GM19240 (cell line): ENCODE measurements around the gene RHEBL1.

Experiments
- DNase-seq: peaks from one replicate; pipeline ENCODE4 v3.0.0; 2011; ENCODE audit warnings: low spot score; ENCODE audit not compliant: insufficient read length

RHEBL1 gene

DNA sequence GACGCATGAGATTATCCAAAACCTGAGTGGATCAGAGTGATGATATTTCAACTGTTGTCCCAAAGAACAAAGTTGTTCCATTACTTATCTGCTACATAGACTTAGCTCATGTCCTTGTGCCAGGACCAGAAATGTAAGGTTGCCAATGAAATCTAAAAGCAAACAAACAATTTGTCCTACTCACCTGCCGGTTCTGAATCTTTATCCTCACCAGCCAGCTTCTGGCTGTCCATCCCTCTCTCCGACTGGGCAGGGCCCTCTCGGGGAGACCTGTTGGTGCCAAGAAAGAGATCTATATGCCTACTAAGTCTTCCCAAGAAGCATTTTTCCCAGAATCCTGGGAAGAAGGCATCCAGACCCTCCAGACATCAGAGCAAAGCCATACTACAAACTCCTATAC lies 14.7 kb downstream of the RHEBL1 start:
- no peak for DNase-seq

DNA sequence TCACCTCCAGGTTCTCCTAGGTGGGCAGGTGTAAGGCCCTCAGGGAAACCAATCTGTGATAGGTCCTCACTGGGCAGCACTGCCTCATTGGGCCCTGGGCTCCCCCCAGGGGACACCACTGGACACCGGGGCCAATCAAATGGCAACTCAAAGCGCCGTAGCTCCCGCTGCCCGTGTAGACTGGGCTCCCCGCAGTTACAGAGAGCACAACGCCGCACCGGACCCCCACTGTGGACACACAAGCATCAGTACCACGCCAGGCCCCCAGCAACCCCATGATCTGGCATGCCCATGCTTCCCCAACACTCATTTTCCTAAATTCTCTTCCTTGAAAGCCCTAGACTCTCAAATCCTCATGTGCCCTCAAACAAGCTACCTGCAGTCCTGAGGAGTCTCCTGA lies 15.3 kb downstream of the RHEBL1 start:
- DNase-seq = no peak

DNA sequence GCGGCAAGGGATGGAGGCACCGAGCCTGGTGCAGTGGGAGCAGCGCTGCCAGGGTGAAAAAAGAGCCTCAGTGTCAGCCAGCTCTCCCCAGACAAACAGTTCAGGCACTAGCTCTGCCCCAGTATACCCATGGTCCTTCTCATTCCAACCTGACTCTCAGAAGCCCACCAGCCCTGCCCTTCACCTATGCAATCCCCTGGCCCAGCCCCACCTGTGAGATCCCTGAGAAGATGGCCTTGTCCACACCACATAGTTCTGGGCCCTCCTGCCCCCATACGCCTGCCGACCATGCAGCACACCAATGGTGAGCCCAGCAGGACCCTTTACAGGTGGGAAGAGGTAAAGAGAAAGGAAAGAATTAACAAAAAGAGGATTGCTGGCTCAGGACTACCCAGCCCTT lies 15.7 kb downstream of the RHEBL1 start:
- no peak for DNase-seq

DNA sequence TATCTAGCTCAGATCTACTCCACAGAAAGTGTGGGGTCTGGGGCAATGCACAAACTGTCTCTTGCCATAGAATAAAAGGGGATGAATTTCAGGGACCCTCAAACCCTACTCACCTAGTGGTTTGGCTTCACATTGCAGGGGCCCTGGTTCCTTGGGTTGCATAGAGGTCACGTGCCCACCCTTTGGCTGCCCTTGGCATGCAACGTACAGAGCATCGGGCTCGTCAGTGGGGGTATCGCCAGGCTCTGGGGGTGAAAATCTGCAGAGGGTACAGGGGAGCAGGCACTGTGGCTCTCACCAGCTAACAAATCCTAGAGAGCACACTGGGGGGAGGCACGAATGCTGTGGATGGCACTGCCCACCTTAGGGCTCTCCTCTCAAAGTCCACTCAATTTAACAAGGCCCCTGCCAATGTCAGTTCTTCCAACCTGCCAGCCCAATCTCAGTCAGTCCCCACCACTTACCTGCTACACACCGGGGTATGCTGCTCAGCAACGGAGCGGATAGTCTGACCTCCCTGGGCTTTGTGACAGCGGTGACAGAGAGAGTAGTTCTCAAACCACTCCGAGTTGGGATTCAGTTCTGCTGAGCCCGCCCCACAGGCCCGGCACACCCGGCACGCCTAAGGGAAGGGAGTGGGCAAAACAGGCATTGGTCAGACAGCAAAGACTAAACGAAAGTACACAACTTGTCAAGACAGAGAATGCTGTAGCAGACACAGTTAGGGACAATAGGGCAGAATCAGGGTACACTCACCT lies 17.1 kb downstream of the RHEBL1 start:
- DNase-seq = no peak

DNA sequence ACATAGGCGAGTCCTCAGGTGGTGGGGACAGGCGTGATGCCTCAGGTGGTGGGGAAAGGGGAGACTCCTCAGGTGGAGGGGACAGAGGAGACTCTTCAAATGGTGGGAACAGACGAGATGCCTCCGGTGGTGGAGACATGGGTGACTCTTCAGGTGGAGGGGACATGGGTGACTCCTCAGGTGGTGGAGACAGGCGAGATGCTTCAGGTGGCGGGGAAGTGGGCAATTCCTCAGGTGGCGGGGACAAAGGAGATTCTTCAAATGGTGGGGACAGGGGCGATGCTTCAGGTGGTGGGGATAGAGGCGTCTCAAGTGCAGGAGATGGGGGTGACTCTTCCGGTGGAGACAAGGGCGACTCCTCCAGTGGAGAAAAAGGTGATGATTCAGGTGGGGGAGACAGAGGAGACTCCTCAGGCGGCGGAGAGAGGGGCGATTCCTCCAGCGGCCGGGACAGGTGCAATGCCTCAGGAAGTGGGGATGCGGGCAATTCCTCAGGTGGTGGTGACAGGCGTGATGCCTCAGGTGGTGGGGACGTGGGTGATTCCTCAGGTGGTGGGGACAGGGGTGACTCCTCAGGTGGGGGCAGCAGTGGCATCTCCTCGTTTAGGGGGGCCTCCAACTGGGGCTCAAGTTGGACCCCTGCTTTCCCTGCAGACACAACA lies 17.9 kb downstream of the RHEBL1 start:
- DNase-seq = no peak

DNA sequence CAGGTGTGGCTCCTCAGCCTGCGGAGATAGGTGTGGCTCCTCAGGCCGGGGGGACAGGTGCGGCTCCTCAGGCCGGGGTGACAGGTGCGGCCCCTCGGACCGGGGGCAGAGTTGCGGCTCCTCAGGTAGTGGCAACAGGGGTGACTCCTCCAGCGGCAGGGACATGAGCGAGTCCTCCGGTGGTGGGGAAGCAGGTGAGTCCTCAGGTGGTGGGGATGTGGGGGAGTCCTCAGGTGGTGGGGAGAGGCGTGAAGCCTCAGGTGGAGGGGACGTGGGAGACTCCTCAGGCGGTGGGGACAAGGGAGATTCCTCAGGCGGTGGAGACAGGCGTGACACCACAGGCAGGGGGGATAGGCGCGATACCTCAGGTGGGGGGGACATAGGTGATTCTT lies 18.4 kb downstream of the RHEBL1 start:
- DNase-seq = no peak

DNA sequence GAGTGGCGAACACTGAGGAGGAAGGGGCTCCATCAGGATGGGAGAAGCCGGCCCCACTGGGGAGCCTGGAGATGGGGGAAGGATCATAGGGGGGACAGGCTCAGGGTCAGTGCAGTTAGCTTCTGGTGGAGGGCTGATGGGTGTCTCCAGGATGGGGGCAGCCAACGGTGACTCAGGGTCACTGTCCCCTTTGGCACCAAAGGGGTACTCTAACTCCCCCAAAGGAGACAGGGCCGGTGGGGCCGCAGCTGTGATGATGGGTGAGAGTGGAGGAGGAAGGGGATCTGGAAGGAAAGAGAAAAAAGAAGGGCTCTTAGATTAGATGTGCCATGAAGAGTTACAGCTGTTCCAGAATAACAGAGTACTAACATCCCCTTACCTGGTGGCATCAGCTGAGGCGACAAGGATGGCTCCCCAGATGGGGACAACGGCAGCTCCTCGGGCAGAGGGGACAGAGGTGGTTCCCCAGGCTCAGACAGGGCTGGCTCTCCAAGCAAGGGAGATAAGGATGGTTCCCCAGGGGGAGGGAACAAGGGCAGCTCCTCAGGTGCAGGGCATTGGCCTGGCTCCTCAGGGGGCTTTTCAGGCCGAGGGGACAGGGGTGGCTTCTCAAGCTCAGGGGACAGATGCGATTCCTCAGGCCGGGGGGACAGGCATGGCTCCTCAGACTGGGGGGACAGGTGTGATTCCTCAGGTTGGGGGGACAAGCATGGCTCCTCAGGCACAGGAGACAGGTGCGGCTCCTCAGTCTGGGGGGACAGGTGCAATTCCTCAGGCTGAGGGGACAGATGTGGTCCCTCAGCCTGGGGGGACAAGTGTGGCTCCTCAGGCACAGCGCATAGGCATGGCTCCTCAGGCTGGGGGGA lies 19.0 kb downstream of the RHEBL1 start:
- DNase-seq = no peak

DNA sequence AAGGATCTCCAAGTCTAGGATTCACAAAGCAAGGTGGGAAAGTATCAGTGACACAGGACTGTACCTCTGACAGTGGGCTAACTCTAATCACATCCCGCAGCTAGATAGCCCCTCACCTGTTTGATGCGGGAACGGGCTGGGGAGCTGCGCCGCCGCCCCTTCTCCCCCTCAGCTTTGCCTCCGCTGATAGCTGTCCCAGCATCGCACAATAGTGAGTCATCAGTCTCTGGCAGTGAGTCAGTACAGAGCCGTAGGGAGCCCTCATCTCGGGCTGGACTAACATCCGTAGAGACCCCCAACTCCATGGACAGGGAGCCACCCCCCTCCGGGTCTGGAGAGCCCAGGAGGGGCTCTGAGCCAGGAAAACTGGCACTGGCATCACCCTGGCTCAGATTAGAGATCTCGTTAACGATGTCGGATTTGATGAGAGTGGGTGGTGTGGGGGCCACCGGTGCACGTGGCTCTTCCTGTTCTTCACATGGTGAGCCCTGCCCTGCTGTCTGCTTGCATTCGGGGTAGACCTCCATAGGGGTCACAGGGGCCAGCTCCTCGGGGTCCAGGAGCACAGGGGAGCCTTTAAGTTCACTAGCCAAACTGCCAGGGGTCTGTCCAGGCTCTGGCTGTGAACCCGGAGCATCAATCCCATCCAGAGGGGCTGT lies 20.1 kb downstream of the RHEBL1 start:
- no peak for DNase-seq

DNA sequence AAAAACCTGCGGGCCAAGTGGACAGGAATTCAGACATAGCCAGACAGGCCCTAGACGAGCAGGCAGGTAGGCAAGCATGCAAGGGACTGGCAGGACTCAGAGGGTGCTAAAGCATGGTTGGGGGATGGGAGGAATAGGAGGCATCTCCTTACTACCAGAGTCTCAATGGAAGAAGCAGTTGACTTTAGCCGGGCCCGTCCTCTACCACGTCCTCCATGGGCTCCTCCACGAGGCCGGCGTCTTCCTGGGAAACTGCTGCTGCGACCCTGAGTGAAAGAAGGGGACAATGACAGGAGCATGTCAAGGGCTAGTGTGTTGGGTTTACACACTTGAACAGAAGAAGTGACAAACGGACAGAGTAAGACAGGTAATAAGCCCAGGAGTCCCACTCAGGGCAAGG lies 20.8 kb downstream of the RHEBL1 start:
- no peak for DNase-seq

DNA sequence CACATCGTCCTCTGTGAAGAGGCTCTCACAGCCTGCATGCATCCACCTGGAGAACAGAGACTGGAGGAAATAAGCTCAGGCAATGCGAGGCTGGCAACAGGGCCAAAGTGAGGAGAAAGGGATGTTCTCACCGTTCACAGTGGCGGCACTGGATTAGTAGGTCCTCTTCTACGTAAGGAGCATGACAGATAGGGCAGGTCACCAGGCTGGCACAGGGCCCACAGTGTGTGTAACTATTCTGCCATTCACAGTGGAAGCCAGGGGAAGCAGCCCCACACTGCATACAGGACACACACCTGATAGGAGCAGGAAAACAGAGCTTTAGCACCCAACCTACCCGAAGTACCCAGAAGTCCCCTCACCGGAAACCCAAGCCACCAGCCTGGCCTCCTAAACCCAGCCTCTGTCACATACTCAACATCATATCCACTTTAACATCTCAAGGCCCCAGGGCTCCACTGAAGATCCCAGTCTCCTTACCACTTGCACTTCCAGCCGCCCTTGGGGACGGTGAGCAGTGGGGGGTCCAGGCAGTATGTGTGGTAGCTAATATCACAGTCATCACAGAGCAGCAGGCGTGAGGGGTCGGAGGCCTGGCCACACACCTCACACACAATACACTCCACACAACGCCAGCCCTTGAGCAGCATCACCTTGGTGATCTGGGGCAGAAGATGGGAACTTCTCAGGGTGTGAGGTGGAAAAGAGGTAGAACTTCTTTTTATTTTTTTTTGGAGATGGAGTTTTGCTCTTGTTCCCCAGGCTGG lies 23.5 kb downstream of the RHEBL1 start:
- no peak for DNase-seq

DNA sequence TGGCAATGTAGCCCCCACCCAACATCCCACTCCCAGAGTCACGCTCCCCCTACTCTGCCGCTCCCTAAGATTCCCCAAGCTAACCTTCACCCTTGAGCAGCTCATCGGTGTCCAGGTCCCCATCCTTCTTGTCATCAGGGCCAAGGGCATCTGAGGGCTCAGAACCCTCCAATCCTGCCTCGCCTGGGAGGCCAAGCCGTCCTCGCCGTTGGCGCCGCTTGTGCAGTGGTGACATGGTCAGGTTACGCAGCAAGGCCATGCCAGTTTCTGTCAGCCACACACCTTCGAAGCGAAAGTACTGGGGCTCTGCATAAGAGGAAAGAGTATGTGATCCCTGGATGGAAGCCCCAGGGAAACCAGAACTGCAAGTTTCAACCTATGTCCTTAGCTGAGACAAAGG lies 25.1 kb downstream of the RHEBL1 start:
- DNase-seq = no peak

DNA sequence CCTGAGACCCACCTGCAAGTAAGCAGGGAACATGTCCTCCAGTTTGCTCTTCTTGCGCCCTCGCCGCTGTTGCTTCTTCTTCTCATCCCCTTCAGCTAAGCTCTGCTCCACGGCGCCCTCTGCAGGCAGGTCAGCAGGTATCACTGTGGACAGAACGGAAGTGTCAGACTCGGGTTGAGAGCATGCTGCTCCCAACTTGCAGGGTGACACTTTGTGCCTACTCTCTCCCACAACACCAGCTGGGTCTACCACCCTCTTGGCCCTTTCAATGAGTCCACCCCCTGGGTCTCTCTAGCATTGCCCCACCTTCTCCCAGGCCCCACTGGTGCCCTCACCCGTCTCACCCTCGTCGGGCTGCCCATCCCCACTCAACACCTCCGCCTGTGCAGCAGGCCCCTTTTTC lies 25.9 kb downstream of the RHEBL1 start:
- peak; percentile 71 for DNase-seq

DNA sequence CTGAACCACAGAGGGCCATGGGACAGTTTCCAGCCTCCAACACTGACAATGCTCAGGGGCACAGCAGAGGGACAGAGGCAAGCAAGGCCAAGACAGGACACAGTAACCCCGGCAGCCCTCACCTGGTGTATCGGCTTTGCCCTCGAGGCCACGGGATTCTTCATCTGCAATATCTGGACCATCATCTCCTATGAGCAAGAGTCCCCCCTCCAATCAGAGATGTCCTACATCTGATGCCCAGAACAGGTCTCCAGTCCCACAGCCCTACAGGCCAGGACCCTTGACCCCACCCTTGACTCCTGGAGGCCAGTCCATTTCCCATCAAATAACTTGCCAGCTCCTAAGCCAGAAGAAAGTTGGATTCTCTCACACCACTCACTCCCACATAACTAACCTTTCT lies 26.5 kb downstream of the RHEBL1 start:
- no peak for DNase-seq

DNA sequence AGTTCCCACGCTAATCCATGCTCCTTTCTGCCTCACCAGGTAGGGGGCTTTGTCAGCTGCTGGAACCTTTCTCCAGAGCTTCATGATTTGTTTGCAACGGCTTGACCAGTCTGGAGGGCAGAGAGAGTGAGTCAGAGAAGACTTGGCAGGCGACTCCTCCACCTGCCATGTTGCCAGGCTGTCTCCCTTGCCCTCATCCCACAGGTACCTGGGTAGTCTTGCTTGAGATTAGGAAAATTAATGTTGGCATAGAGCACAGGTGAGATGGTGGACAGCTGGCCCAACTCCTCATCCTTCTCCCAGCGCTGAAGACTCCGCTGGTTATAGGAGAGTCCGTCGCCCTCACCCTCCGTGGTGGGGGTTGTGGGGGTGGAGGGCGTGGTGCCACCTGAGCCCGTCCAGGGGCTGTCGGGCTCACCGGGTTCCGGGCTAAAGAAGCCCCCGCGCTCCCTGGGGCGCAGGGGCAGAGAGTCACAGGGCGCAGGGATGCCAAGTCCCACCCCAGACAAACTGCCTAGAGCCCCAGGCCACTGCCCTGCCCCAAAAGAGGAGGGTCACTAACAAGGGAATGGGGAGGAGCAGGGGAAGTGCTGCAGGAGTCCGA lies 27.8 kb downstream of the RHEBL1 start:
- no peak for DNase-seq

DNA sequence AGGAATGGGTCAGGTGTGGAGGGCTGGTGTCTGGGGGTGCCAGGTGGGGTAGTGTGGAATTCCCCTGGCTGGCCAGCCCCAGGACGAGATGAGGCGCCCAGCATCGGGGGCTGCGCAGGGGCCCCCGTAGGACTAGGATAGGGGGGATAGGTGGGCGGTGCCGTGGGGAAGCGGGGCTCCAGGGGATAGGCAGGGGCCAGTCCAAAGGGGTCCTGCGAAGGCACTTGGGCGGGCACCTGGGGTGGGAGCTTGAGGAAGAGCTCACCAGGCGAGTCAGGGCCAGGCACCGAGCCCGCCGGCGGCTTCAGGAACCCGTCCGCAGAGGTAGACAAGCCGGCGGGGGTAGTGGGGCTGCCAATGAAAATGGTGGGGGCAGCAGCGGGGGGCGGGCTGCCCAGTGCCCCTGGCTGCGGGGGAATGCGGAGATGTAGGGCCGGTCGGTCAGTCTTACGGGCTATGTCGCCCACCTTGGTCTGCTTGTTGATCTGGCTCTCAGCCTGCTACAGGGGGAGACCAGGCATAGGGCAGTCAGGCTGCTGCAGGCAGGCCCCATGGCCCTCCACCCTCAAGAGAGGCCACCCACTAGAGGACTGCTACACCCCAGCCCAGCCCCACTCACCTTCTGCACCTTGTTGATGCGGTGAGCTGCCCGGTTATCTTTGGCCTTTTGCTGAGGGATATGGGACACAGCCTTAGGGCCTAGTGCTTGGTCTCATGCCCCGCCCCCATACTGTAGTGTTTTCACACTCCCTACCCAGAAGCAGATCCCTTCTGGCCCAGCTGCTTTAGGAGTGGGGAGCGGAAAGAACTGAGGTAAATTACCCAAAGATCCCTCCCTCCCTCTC lies 28.5 kb downstream of the RHEBL1 start:
- DNase-seq = no peak

DNA sequence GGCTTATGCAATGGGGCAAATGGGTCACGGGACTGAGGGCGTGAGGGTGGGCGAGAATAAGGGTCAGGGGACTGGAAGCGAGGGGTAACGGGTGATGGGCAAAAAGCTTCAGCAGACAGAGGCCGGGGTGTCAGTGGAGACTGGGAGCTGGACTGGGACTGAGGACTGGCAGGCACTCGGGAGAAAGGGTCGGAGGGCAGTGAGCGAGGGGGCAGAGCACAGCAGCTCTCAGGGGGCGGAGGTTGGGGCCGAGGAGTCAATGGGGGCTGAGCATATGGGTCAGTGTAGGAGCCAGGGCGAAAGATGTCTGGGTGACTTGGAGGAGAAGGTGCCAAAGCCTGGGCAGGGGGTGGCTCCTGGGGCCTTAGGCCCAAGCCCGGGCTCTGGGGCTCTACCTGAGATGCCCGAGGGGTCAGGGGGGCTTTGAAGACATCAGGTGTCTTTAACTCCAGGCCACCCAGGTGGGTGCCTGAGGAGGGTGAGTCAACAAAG lies 29.4 kb downstream of the RHEBL1 start:
- DNase-seq = no peak

DNA sequence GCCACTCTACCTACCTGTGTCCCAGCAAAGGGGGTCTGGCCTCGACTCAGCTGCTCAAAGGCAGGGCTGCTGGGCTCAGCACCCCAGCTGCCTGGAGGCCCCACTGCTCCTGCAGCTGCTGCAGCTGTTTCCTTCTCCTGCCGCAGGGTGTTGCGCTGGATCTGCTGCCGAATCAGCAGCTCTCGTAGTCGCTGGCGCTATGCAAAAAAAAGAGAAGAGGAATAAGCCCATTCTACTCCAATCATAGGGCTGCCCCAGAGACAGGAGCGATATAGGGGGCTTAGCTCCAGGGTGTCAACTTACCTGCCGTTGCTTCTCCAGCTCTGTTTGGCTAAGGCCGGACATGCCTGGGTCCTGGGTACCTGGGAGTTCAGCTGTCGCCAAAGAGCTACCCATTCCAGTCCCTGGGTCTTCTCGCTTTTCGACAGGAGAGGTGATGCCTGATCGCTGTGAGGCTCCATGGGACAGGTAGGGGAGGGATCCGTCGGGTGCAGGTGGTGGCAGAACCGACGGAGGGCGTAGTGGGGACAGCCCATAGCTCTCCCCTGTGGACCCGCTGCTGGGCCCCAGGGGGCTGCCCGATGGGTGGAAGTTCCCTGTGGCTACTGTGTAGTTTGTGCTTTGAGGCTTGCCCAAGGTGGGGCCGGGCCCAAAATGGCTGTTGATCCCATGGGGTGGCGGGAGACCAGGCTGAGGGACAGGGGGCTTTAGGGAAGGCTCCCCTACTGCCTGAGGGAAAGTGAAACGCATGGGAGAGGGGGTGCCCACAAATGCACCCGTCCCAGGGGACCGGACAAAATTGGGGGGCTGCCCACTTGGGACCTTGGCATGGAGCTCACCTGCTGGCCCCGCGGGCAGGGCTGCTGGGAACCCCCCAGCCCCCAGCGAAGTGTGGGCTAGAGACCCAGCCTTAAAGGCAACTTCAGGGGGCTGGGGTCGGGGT lies 30.1 kb downstream of the RHEBL1 start:
- no peak for DNase-seq

DNA sequence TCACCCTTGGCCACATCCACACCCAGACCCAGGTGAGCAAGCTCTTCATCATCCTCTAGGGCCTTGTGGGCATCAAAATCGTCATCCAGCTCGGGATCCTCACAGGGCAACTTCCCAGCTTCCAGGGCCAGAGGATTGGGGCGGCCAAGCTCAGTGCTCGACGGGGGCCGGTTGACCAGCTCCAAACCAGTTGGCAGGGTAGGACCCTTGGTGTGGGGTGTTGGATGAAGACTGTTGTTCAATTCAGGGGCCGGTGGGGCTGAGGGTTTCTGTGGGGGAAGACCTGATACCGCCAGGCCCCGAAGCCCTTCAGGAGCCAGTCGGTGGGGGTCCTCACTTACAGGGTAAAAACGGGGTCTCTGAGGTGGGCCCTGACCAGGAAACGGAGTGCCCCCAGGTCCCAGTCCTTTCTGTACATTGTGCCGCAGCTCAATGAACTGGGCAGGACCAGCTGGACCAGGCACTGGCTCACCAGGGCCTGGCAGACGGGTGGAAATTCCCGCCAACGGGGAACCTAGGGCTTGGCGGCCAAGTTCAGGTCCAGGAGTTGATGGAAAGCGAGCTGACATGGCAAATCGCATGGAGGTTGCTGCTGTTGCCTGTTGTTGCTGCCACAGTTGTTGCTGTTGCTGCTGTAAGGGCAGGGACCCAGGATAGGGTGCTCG lies 31.4 kb downstream of the RHEBL1 start:
- no peak for DNase-seq
